Measurements from ENCODE around the gene TRAPPC10.

DNA sequence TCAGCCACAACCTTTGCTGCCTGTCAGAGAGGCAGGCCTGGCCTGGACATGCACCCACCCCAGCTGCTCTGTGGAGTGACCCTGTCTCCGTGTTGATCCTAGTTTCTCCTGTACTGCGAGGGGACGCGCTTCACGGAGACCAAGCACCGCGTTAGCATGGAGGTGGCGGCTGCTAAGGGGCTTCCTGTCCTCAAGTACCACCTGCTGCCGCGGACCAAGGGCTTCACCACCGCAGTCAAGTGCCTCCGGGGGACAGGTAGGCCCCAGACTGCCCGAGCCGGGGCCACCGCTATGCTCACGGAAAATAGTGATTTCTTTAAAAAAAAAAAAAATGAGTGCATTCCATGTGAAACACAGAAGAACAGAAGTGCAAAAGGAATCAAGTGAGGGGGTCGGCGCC lies 41.6 kb upstream of the TRAPPC10 start:
- no peak for TF ChIP-seq GABPA (IDR thresholded peaks at IDR 0.05; ENCODE audit: low read depth)
- no peak for TF ChIP-seq CTCF (IDR thresholded peaks at IDR 0.05)
- TF ChIP-seq POLR2AphosphoS5 (IDR thresholded peaks at IDR 0.05; ENCODE audit: low read depth, low read length), result no peak
- no peak for TF ChIP-seq FOXJ3 (CRISPR knock-in tag; IDR thresholded peaks at IDR 0.05)
- TF ChIP-seq, protein P1, sequence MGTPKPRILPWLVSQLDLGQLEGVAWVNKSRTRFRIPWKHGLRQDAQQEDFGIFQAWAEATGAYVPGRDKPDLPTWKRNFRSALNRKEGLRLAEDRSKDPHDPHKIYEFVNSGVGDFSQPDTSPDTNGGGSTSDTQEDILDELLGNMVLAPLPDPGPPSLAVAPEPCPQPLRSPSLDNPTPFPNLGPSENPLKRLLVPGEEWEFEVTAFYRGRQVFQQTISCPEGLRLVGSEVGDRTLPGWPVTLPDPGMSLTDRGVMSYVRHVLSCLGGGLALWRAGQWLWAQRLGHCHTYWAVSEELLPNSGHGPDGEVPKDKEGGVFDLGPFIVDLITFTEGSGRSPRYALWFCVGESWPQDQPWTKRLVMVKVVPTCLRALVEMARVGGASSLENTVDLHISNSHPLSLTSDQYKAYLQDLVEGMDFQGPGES (IDR thresholded peaks at IDR 0.05; ENCODE audit: low read depth, low read length), result no peak
- TF ChIP-seq NRF1 (IDR thresholded peaks at IDR 0.05; ENCODE audit: low read depth, low read length), result no peak
